Chondrocyte (in vitro differentiated cells): ENCODE measurements around the gene LACTBL1. TPM values are rescaled to one million over a fixed set of nuclear protein-coding genes. Genes with fewer than 3 reads are reported as not detected.

Experiments
- DNase-seq: peaks from one replicate; pipeline ENCODE4 v3.0.0; 2021; ENCODE audit warnings: mixed read lengths, low spot score
- H3K27ac Mint-ChIP-seq: one replicate; pipeline ENCODE4 v1.8.0; 2021; ENCODE audit warnings: mild to moderate bottlenecking, moderate library complexity, mixed read lengths; ENCODE audit not compliant: unreplicated experiment
- H3K27me3 Mint-ChIP-seq: 2 replicates; pipeline ENCODE4 v1.8.0; 2021; ENCODE audit warnings: low read depth, mixed read lengths
- H3K36me3 Mint-ChIP-seq: 2 replicates; pipeline ENCODE4 v1.8.0; 2021; ENCODE audit warnings: low read depth, mixed read lengths
- H3K4me1 Mint-ChIP-seq: 2 replicates; pipeline ENCODE4 v1.8.0; 2021; ENCODE audit warnings: low read depth, mild to moderate bottlenecking, mixed read lengths
- H3K4me3 Mint-ChIP-seq: one replicate; pipeline ENCODE4 v1.8.0; 2021; ENCODE audit warnings: mild to moderate bottlenecking, moderate library complexity, mixed read lengths; ENCODE audit not compliant: unreplicated experiment
- H3K9me3 Mint-ChIP-seq: 2 replicates; pipeline ENCODE4 v1.8.0; 2021; ENCODE audit warnings: low read depth, mixed read lengths
- CTCF ChIP-seq: fragments of 200-600 bp; sonication (generic); IDR thresholded peaks from 2 replicates; pipeline ENCODE4 v1.5.0; 2021; ENCODE audit warnings: antibody characterized with exemption, mild to moderate bottlenecking, moderate library complexity
- total RNA-seq: library from RNA; stranded (reverse); gene quantifications from 3 replicates; pipeline ENCODE4 v1.2.1, GENCODE V29; 2021

Gene LACTBL1
- total RNA-seq, 1 donor from 2014 or later, result not detected

- Mint-ChIP-seq H3K27me3 (no peaks in the 10 kb centered on the region), H3K4me1 (peaks cover 11% of the 10 kb centered on the region), H3K9me3 (no peaks in the 10 kb centered on the region), H3K36me3 (no peaks in the 10 kb centered on the region), H3K27ac (no peak overlapping the region), H3K4me3 (no peak overlapping the region)
- TF ChIP-seq CTCF, result no peak
- DNase-seq, result no peak
Observed at GRCh38 chr1:22978299-22978698, 5.6 kb upstream of the LACTBL1 start.

GRCh38 chr1:22976461-22977243 is 4.0 kb upstream of the LACTBL1 start:
- H3K9me3 Mint-ChIP-seq, result no peaks in the 10 kb centered on the region
- H3K27ac Mint-ChIP-seq, result peak overlapping the region; percentile 20
- no peaks in the 10 kb centered on the region for H3K36me3 Mint-ChIP-seq
- H3K27me3 Mint-ChIP-seq, result no peaks in the 10 kb centered on the region
- DNase-seq, result no peak
- peaks cover 13% of the 10 kb centered on the region for H3K4me1 Mint-ChIP-seq
- TF ChIP-seq CTCF, result peak; percentile 93
- H3K4me3 Mint-ChIP-seq, result no peak overlapping the region

- Mint-ChIP-seq H3K9me3 (no peaks in the 10 kb centered on the region), H3K4me3 (no peak overlapping the region), H3K27me3 (no peaks in the 10 kb centered on the region), H3K36me3 (no peaks in the 10 kb centered on the region), H3K27ac (peak overlapping the region; percentile 20), H3K4me1 (peaks cover 18% of the 10 kb centered on the region)
- TF ChIP-seq CTCF, result no peak
- DNase-seq, result no peak
Observed at GRCh38 chr1:22976127-22976460, 3.4 kb upstream of the LACTBL1 start.

- Mint-ChIP-seq H3K27ac (no peak overlapping the region), H3K4me3 (no peak overlapping the region), H3K4me1 (peaks cover 18% of the 10 kb centered on the region), H3K36me3 (no peaks in the 10 kb centered on the region), H3K9me3 (no peaks in the 10 kb centered on the region), H3K27me3 (no peaks in the 10 kb centered on the region)
- no peak for TF ChIP-seq CTCF
- no peak for DNase-seq
Observed at GRCh38 chr1:22975694-22976093, 3.0 kb upstream of the LACTBL1 start.

GRCh38 chr1:22971611-22972405 is 858 bp downstream of the LACTBL1 start:
- TF ChIP-seq CTCF, result no peak
- no peak for DNase-seq
- Mint-ChIP-seq H3K4me3 (no peak overlapping the region), H3K4me1 (peaks cover 32% of the 10 kb centered on the region), H3K9me3 (peaks cover under 1% of the 10 kb centered on the region), H3K27ac (no peak overlapping the region), H3K27me3 (no peaks in the 10 kb centered on the region), H3K36me3 (no peaks in the 10 kb centered on the region)
